Spleen (tissue), 11 donors: ENCODE data around the gene ISG20. TPM values are rescaled to one million over a fixed set of nuclear protein-coding genes. Genes with fewer than 3 reads are reported as not detected.

Experiments
- DNase-seq: peaks from one replicate; pipeline ENCODE4 v3.0.0-alpha.2; 2020
- H3K27ac ChIP-seq, 8 donors: fragments of 200-600 bp; sonication (generic) in 7 of 8; 1 replicate in 4 of 8; 2 replicates in 4 of 8; pipeline versions ENCODE4 v1.5.0 to v1.8.0; 2016 to 2021; ENCODE audit warnings: inconsistent platforms in 4 of 8, mild to moderate bottlenecking in 4 of 8, moderate library complexity in 1 of 8
- H3K27me3 ChIP-seq, 7 donors: fragments of 200-600 bp; sonication (generic) in 6 of 7; replicated peaks in 1 of 7; 1 replicate in 4 of 7; 2 replicates in 3 of 7; pipeline versions ENCODE4 v1.5.0 to v1.8.0; 2016 to 2021; ENCODE audit warnings: inconsistent platforms in 3 of 7, mild to moderate bottlenecking in 1 of 7
- H3K36me3 ChIP-seq, 6 donors: fragments of 200-600 bp; sonication (generic) in 5 of 6; 1 replicate in 4 of 6; 2 replicates in 2 of 6; pipeline versions ENCODE4 v1.5.0 to v1.8.0; 2016 to 2021; ENCODE audit warnings: inconsistent platforms in 2 of 6
- H3K4me1 ChIP-seq, 6 donors: fragments of 200-600 bp; sonication (generic) in 5 of 6; 1 replicate in 3 of 6; 2 replicates in 3 of 6; pipeline versions ENCODE4 v1.5.0 to v1.8.0; 2016 to 2021; ENCODE audit warnings: inconsistent platforms in 3 of 6
- H3K4me3 ChIP-seq, 8 donors: fragments of 200-600 bp; sonication (generic) in 7 of 8; 1 replicate in 4 of 8; 2 replicates in 4 of 8; pipeline versions ENCODE4 v1.5.0 to v1.8.0; 2016 to 2021; ENCODE audit warnings: inconsistent platforms in 4 of 8, mild to moderate bottlenecking in 4 of 8, moderate library complexity in 2 of 8
- H3K9me3 ChIP-seq, 8 donors: fragments of 200-600 bp; sonication (generic) in 7 of 8; 1 replicate in 4 of 8; 2 replicates in 4 of 8; pipeline versions ENCODE4 v1.5.0 to v1.8.0; 2016 to 2021; ENCODE audit warnings: inconsistent platforms in 4 of 8
- CTCF ChIP-seq, 11 experiments: fragments of 200-600 bp in 7 of 11; fragments of 450-650 bp in 4 of 11; sonication (generic) in 4 of 11; IDR thresholded peaks in 8 of 11; conservative IDR thresholded peaks in 3 of 11; 1 replicate in 7 of 11; 2 replicates in 4 of 11; pipeline versions ENCODE4 v1.4.0 to v1.8.0; 2016 to 2021; ENCODE audit warnings: antibody characterized with exemption in 11 of 11, inconsistent platforms in 4 of 11, mild to moderate bottlenecking in 1 of 11
- POLR2A ChIP-seq, 3 donors: fragments of 450-650 bp; IDR thresholded peaks; one replicate each; pipeline ENCODE4 v1.5.1; 2017; ENCODE audit warnings: antibody characterized with exemption in 3 of 3, mild to moderate bottlenecking in 1 of 3
- POLR2AphosphoS5 ChIP-seq, 3 donors: sonication (generic); formaldehyde crosslinking; IDR thresholded peaks; one replicate each; pipeline ENCODE4 v1.5.1; 2017; ENCODE audit warnings: antibody characterized with exemption in 3 of 3
- WGBS, 5 donors: extraction: QIAGEN DNeasy Blood & Tissue Kit in 3 of 5; methylation state at CpG; one replicate each; pipeline versions ENCODE4 v1.1.5 to v1.1.7; 2013 to 2018; 5-methylcytosine and 5-hydroxymethylcytosine counted together
- intact Hi-C: fragments of 100-400 bp; cut with DNase I; formaldehyde crosslinking; loops from one replicate; pipeline ENCODE4 v1.15.0; 2023; ENCODE audit warnings: low total_unique reads
- polyA plus RNA-seq, 3 donors: library from polyadenylated mRNA; stranded (reverse); fragments of 200-250 nt; gene quantifications; one replicate each; pipeline ENCODE4 v1.2.1, GENCODE V29; 2013
- total RNA-seq, 7 donors: library from RNA; depleted of rRNA in 3 of 7; stranded (reverse); fragments of >200 nt in 3 of 7; fragmentation: NEBNext Ultra II Directional in 4 of 7; extraction: Animal tissue kit (Norgen Biotek cat#: 25700) in 4 of 7; gene quantifications; one replicate each; pipeline versions ENCODE4 v1.1.0 to v1.2.1, GENCODE V29; 2016 to 2021
- donor health status: healthy with polysubstance abuse.
- donor health status: DM: no; HTN: no; CAD: no; lungs with moderate emphysema.
- donor health status: DM: no; HTN: no; CAD: no.
- donor health status: Bipolar disorder and iron deficiency.
- donor health status: healthy.
- donor health status: DM: no; HTN: no; CAD: no.
- donor health status: DM: yes; HTN: yes; CAD: no.

Gene ISG20
- total and polyA plus RNA-seq, 10 donors: 70.5 to 365 (median 142) TPM

GRCh38 chr15:88678755-88679154 lies 39.9 kb downstream of the ISG20 start:
- H3K27me3 ChIP-seq: peaks cover 0 to 8% (median 0%) of the 10 kb centered on the region in 7 donors
- DNase-seq: no peak
- H3K4me1 ChIP-seq: no peaks in the 10 kb centered on the region
- intact Hi-C loops: no loop called here
- H3K9me3 ChIP-seq: no peaks in the 10 kb centered on the region
- no peak overlapping the region for H3K27ac ChIP-seq
- TF ChIP-seq POLR2A (IDR thresholded peaks at IDR 0.05): no peak
- TF ChIP-seq CTCF (IDR thresholded peaks at IDR 0.05 in 8 of 11, conservative IDR thresholded peaks at IDR 0.05 in 3 of 11): no peak
- TF ChIP-seq POLR2AphosphoS5 (IDR thresholded peaks at IDR 0.05): no peak
- WGBS, 5 donors: 92 to 93% (median 93%) methylated on average over 6 of the region's 6 CpGs
- no peaks in the 10 kb centered on the region for H3K36me3 ChIP-seq
- H3K4me3 ChIP-seq: no peak overlapping the region

GRCh38 chr15:88680241-88681001 lies 41.6 kb downstream of the ISG20 start:
- TF ChIP-seq POLR2AphosphoS5 (IDR thresholded peaks at IDR 0.05): no peak
- Histone ChIP-seq H3K27me3 (no peaks in the 10 kb centered on the region), H3K4me1 (no peaks in the 10 kb centered on the region), H3K27ac (no peak overlapping the region), H3K36me3 (no peaks in the 10 kb centered on the region), H3K9me3 (no peaks in the 10 kb centered on the region), H3K4me3 (no peak overlapping the region)
- 90 to 95% (median 93%) methylated on average over 13 of the region's 13 CpGs for WGBS, 5 donors
- DNase-seq: no peak
- intact Hi-C loops: no loop called here

GRCh38 chr15:88681610-88682221 lies 42.9 kb downstream of the ISG20 start:
- DNase-seq: peak; percentile 65
- no peak for TF ChIP-seq POLR2AphosphoS5 (IDR thresholded peaks at IDR 0.05)
- TF ChIP-seq POLR2A (IDR thresholded peaks at IDR 0.05): no peak
- TF ChIP-seq CTCF (IDR thresholded peaks at IDR 0.05 in 8 of 11, conservative IDR thresholded peaks at IDR 0.05 in 3 of 11): no peak
- H3K27ac ChIP-seq: no peak overlapping the region
- intact Hi-C loops: no loop called here
- H3K4me3 ChIP-seq: no peak overlapping the region
- H3K4me1 ChIP-seq: no peaks in the 10 kb centered on the region
- WGBS, 5 donors: 26 to 74% (median 68%) methylated on average over 6 to 13 of the region's 13 CpGs
- no peaks in the 10 kb centered on the region for H3K27me3 ChIP-seq
- H3K36me3 ChIP-seq: no peaks in the 10 kb centered on the region
- no peaks in the 10 kb centered on the region for H3K9me3 ChIP-seq

- DNase-seq: no peak
- Histone ChIP-seq H3K4me1 (no peaks in the 10 kb centered on the region), H3K36me3 (no peaks in the 10 kb centered on the region), H3K27ac (no peak overlapping the region), H3K4me3 (no peak overlapping the region), H3K9me3 (no peaks in the 10 kb centered on the region), H3K27me3 (peaks cover 0 to 8% (median 0%) of the 10 kb centered on the region in 7 donors)
- 61 to 66% (median 64%) methylated on average over 3 of the region's 3 CpGs for WGBS, 5 donors
- intact Hi-C loops: no loop called here
- TF ChIP-seq CTCF (IDR thresholded peaks at IDR 0.05 in 8 of 11, conservative IDR thresholded peaks at IDR 0.05 in 3 of 11) (no peak), POLR2A (IDR thresholded peaks at IDR 0.05) (no peak), POLR2AphosphoS5 (IDR thresholded peaks at IDR 0.05) (no peak)
Measured at GRCh38 chr15:88684345-88684744, 45.5 kb downstream of the ISG20 start.
